Adrenal gland (tissue), 19 donors: ENCODE data around the gene HLA-DQB1. TPM values are rescaled to one million over a fixed set of nuclear protein-coding genes. Genes with fewer than 3 reads are reported as not detected.
A peak's percentile ranks its signal among the peaks of the same experiment; 100 is the strongest.
"Not testable (repeated sequence)": the region's sequence is repeated elsewhere in the genome, so short reads cannot be mapped to it uniquely, and the experiment has no call there.

ENCODE experiments used
- DNase-seq, 7 donors: peaks; one replicate each; pipeline ENCODE4 v3.0.0-alpha.2; 2019 to 2020
- H3K27ac ChIP-seq, 5 donors: fragments of 200-600 bp; sonication (generic) in 4 of 5; 1 replicate in 3 of 5; 2 replicates in 2 of 5; pipeline versions ENCODE4 v1.5.1 to v1.8.0; 2016 to 2020; ENCODE audit warnings: mild to moderate bottlenecking in 1 of 5
- H3K27me3 ChIP-seq: fragments of 200-600 bp; 2 replicates; pipeline ENCODE4 v1.8.0; 2021
- H3K36me3 ChIP-seq, 2 donors: fragments of 200-600 bp; replicated peaks in 1 of 2; 1 replicate in 1 of 2; 2 replicates in 1 of 2; pipeline versions ENCODE4 v1.5.1 to v1.8.0; 2018 to 2022
- H3K4me1 ChIP-seq, 2 donors: fragments of 200-600 bp; replicated peaks in 1 of 2; 1 replicate in 1 of 2; 2 replicates in 1 of 2; pipeline versions ENCODE4 v1.5.1 to v1.8.0; 2018 to 2021
- H3K4me3 ChIP-seq, 4 donors: fragments of 200-600 bp; sonication (generic) in 3 of 4; one replicate each; pipeline ENCODE4 v1.5.1; 2016 to 2018
- H3K9me3 ChIP-seq, 3 donors: fragments of 200-600 bp; sonication (generic) in 1 of 3; replicated peaks in 1 of 3; 1 replicate in 2 of 3; 2 replicates in 1 of 3; pipeline versions ENCODE4 v1.5.1 to v1.8.0; 2016 to 2021
- POLR2A ChIP-seq, 2 donors: fragments of 450-650 bp; IDR thresholded peaks; one replicate each; pipeline ENCODE4 v1.6.1; 2017; ENCODE audit warnings: antibody characterized with exemption in 2 of 2, mild to moderate bottlenecking in 2 of 2, moderate library complexity in 1 of 2
- WGBS, 4 donors: extraction: QIAGEN DNeasy Blood & Tissue Kit in 2 of 4; methylation state at CpG; one replicate each; pipeline versions ENCODE4 v1.1.5 to v1.1.7; 2013 to 2017; 5-methylcytosine and 5-hydroxymethylcytosine counted together
- intact Hi-C, 2 donors: fragments of 100-400 bp; cut with DNase I; formaldehyde crosslinking; loops; one replicate each; pipeline versions ENCODE4 v1.14.1 to v1.15.0; 2022 to 2023
- long read RNA-seq, 10 donors: library from polyadenylated mRNA in 3 of 10; unstranded in 2 of 10; stranded (forward) in 1 of 10; transcript quantifications; one replicate each; pipeline ENCODE4 v2.0.0 and lab custom pipeline, GENCODE V29; 2021 to 2026
- polyA plus RNA-seq, 3 donors: library from polyadenylated mRNA; stranded (reverse); fragments of 200-250 nt in 2 of 3; fragments of 350-450 nt in 1 of 3; fragmentation: Illumina TruSeq in 1 of 3; extraction: RNeasy Lipid Tissue Mini Kit (QIAGEN cat#74804) in 1 of 3; gene quantifications; one replicate each; pipeline ENCODE4 v1.2.3, GENCODE V29; 2013 to 2014
- total RNA-seq, 9 donors: library from RNA; depleted of rRNA in 4 of 9; stranded (reverse); fragments of >200 nt in 4 of 9; fragments of 120-200 nt in 1 of 9; fragmentation: NEBNext Ultra II Directional in 1 of 9; extraction: Animal tissue kit (Norgen Biotek cat#: 25700) in 1 of 9; gene quantifications; one replicate each; pipeline versions ENCODE4 v1.1.0 to v1.2.4, GENCODE V29; 2013 to 2023
- TF ChIP-seq, protein P1 (sequence below), 6 experiments: fragments of 450-650 bp in 4 of 6; fragments of 200-600 bp in 2 of 6; sonication (generic) in 1 of 6; IDR thresholded peaks; 1 replicate in 5 of 6; 2 replicates in 1 of 6; pipeline versions ENCODE4 v1.5.1 to v1.8.0; 2016 to 2021; ENCODE audit warnings: antibody characterized with exemption in 6 of 6, mild to moderate bottlenecking in 2 of 6, moderate library complexity in 1 of 6
- donor health status: healthy with polysubstance abuse.
- donor health status: Bipolar disorder and iron deficiency.
- donor health status: DM: yes; HTN: yes; CAD: no.
- donor health status: DM: no; HTN: no; CAD: no.
- donor health status: DM: no; HTN: no; CAD: no.
- donor health status: DM: yes; HTN: yes; CAD: no.

The HLA-DQB1 gene
- 100 to 1,000 TPM in 1 of 9 donors, 10 to 100 TPM in 2, 1 to 10 TPM in 6; 1.4 to 208 (median 9.0) TPM for total RNA-seq
- 100 to 1,000 TPM in 2 of 3 donors, 1 to 10 TPM in 1; 8.8 to 189 (median 151) TPM for polyA plus RNA-seq
- long read RNA-seq, donor 1, result 0 reads
- long read RNA-seq, donor 2, result 0 reads
- long read RNA-seq, donor 3, partial matches to known transcripts, result 0 of 1 reads
- long read RNA-seq, donor 3, other reads (novel, unspliced or antisense), result 0 of 1 reads
- long read RNA-seq, donor 4, transcript HLA-DQB1-205 (5 exons, 1,642 nt), result major isoform, 31 of 48 reads
- long read RNA-seq, donor 4, transcript HLA-DQB1-201 (6 exons, 1,656 nt), result minor isoform, 12 of 48 reads
- long read RNA-seq, donor 4, partial matches to known transcripts, result 4 of 48 reads
- long read RNA-seq, donor 4, other reads (novel, unspliced or antisense), result 1 of 48 reads
- long read RNA-seq, donor 5, transcript HLA-DQB1-205 (5 exons, 1,642 nt), result major isoform, 21 of 21 reads
- long read RNA-seq, donor 5, partial matches to known transcripts, result 0 of 21 reads
- long read RNA-seq, donor 5, other reads (novel, unspliced or antisense), result 0 of 21 reads
- long read RNA-seq, donor 6, transcript HLA-DQB1-205 (5 exons, 1,642 nt), result major isoform, 5 of 9 reads
- long read RNA-seq, donor 6, partial matches to known transcripts, result 0 of 9 reads
- long read RNA-seq, donor 6, other reads (novel, unspliced or antisense), result 4 of 9 reads
- long read RNA-seq, donor 7, result 0 reads
- long read RNA-seq, donor 8, partial matches to known transcripts, result 0 of 2 reads
- long read RNA-seq, donor 8, other reads (novel, unspliced or antisense), result 0 of 2 reads
- long read RNA-seq, donor 9, result 0 reads
- long read RNA-seq, donor 10, result 0 reads

DNA sequence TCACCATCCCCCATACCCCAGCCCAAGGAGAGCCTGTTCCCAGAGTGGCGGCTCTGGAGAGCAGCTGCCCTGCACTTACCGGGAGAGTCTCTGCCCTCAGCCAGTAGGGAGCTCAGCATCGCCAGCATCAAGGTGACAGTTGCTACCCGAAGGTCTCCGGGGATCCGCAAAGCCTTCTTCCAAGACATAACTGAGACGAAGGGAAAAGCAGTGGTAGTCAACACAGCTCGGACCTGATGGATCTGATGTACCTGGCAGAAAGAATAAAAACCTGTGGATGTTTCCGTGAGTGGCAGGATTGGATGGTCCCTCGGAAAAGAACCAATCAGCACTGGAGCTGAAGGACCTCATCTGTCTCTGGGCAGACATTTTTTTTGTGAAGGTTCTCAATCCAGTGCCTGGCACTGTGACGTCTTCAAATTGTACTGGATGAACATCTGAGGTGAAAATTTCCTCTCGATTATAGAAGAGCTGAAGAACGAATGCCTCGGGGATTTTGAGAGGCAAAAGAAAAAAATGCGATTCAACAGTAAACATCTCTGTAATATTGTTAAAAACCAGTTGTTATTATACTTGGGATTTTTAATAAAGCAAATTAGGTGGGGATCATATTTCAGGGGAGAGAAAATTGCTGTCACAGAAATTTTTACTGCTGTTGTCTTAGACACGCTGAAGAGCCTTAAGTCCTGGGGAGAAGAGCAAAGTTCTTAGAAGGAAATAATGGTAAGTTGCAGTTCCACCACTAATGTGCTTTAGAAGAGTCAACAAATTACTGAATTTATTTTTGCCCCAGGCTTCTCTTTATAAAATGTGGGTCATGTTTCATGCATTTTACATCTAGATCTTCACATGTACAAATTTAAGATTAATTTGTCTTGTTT lies at the start of gene HLA-DQB1:
HLA-DQB1 (minus strand) TSS at position 238 of the 881 bp plus-strand sequence; CDS start at position 188, 50 bp downstream.
- Histone ChIP-seq H3K9me3 (no peaks in the 10 kb centered on the region), H3K27me3 (no peaks in the 10 kb centered on the region), H3K27ac (no peak within 1 kb of the TSS), H3K36me3 (no peaks in the 10 kb centered on the region), H3K4me1 (no peaks in the 10 kb centered on the region), H3K4me3 (no peak within 1 kb of the TSS)
- TF ChIP-seq, protein P1, sequence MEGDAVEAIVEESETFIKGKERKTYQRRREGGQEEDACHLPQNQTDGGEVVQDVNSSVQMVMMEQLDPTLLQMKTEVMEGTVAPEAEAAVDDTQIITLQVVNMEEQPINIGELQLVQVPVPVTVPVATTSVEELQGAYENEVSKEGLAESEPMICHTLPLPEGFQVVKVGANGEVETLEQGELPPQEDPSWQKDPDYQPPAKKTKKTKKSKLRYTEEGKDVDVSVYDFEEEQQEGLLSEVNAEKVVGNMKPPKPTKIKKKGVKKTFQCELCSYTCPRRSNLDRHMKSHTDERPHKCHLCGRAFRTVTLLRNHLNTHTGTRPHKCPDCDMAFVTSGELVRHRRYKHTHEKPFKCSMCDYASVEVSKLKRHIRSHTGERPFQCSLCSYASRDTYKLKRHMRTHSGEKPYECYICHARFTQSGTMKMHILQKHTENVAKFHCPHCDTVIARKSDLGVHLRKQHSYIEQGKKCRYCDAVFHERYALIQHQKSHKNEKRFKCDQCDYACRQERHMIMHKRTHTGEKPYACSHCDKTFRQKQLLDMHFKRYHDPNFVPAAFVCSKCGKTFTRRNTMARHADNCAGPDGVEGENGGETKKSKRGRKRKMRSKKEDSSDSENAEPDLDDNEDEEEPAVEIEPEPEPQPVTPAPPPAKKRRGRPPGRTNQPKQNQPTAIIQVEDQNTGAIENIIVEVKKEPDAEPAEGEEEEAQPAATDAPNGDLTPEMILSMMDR (IDR thresholded peaks at IDR 0.05), result no peak
- TF ChIP-seq POLR2A (IDR thresholded peaks at IDR 0.05), result no peak
- DNase-seq, result peak in 4 of 7 donors; percentile 9 to 71 (median 30)
- WGBS, 4 donors, result 3 to 13% (median 8%) methylated on average over 15 to 16 of the region's 16 CpGs
- intact Hi-C loops, result no loop called here

DNA sequence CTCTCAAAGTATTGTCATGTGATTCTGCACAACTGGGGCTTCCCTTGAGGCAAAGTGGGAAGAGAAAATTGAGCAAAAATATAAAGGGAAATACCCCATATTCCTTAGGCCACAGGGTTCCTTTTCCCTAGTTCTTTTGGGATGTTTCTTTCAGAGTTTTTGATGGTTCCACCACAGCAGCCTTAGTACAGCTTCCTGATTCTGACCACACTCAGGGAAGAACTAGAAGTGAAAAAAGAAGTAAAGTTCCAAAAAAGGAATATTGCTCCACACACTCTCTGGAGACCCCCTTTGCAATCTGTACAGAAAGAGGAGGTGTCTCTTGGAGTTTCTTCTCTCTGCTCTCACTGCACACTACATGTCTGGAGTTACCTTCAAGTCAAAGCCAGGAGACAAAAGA lies 46.8 kb upstream of the HLA-DQB1 start:
- Histone ChIP-seq H3K4me3 (no peak overlapping the region), H3K9me3 (no peaks in the 10 kb centered on the region), H3K27ac (no peak overlapping the region), H3K4me1 (no peaks in the 10 kb centered on the region), H3K36me3 (no peaks in the 10 kb centered on the region), H3K27me3 (no peaks in the 10 kb centered on the region)
- TF ChIP-seq POLR2A (IDR thresholded peaks at IDR 0.05), result no peak
- TF ChIP-seq, protein P1 (IDR thresholded peaks at IDR 0.05), result no peak
- DNase-seq, result no peak
- intact Hi-C loops, result loop anchor here in 1 of 2 donors (10.0 kb wide), 1 partner anchor 62 kb away; no protein-coding TSS in a partner anchor

GRCh38 chr6:32709625-32710024 lies 43.2 kb upstream of the HLA-DQB1 start:
- H3K27ac ChIP-seq, result no peak overlapping the region
- no peaks in the 10 kb centered on the region for H3K36me3 ChIP-seq
- TF ChIP-seq POLR2A (IDR thresholded peaks at IDR 0.05), result no peak
- TF ChIP-seq, protein P1 (IDR thresholded peaks at IDR 0.05), result no peak
- no peaks in the 10 kb centered on the region for H3K9me3 ChIP-seq
- no peaks in the 10 kb centered on the region for H3K4me1 ChIP-seq
- intact Hi-C loops, result loop anchor here (5.0 to 10.0 kb wide), 2 partner anchors 65 to 88 kb away; no protein-coding TSS in a partner anchor
- H3K27me3 ChIP-seq, result no peaks in the 10 kb centered on the region
- no peak overlapping the region for H3K4me3 ChIP-seq
- no peak for DNase-seq

- H3K4me1 ChIP-seq, H3K9me3 ChIP-seq, H3K4me3 ChIP-seq, H3K27ac ChIP-seq, H3K36me3 ChIP-seq, DNase-seq, H3K27me3 ChIP-seq: not testable (repeated sequence)
- intact Hi-C loops, result loop anchor here in 1 of 2 donors (5.0 kb wide), 1 partner anchor 92 kb away; no protein-coding TSS in a partner anchor
- 71 to 88% (median 83%) methylated on average over 3 of the region's 3 CpGs for WGBS, 4 donors
These were observed 38.7 kb upstream of the HLA-DQB1 start for GRCh38 chr6:32705164-32705563.
